Body of pancreas (tissue), 4 donors: ENCODE data around the gene ACE. TPM values are rescaled to one million over a fixed set of nuclear protein-coding genes. Genes with fewer than 3 reads are reported as not detected.

Experiments used
- ATAC-seq: fragments of 150-250 bp; one replicate; pipeline ENCODE4 v1.9.1; 2016
- DNase-seq, 4 donors: peaks; one replicate each; pipeline ENCODE4 v3.0.0-alpha.2; 2019
- H3K27ac ChIP-seq, 4 donors: fragments of 200-600 bp; sonication (generic); 1 replicate in 3 of 4; 2 replicates in 1 of 4; pipeline versions ENCODE4 v1.5.1 to v1.6.1; 2016 to 2019; ENCODE audit warnings: mild to moderate bottlenecking in 1 of 4, mixed read lengths in 1 of 4, moderate library complexity in 1 of 4
- H3K27me3 ChIP-seq, 2 donors: fragments of 200-600 bp; sonication (generic); one replicate each; pipeline ENCODE4 v1.6.0; 2016; ENCODE audit warnings: mild to moderate bottlenecking in 1 of 2
- H3K36me3 ChIP-seq, 2 donors: fragments of 200-600 bp; sonication (generic); replicated peaks in 1 of 2; 2 replicates each; pipeline ENCODE4 v1.5.1; 2016; ENCODE audit warnings: low read depth in 2 of 2; ENCODE audit not compliant: insufficient read depth in 1 of 2
- H3K4me1 ChIP-seq: fragments of 200-600 bp; sonication (generic); one replicate; pipeline ENCODE4 v1.6.0; 2016
- H3K4me3 ChIP-seq, 2 donors: fragments of 200-600 bp; sonication (generic); 1 replicate in 1 of 2; 2 replicates in 1 of 2; pipeline ENCODE4 v1.5.1; 2016 to 2019
- H3K9me3 ChIP-seq, 3 donors: fragments of 200-600 bp; sonication (generic); 1 replicate in 2 of 3; 2 replicates in 1 of 3; pipeline ENCODE4 v1.5.1; 2016
- POLR2A ChIP-seq, 3 donors: fragments of 450-650 bp; IDR thresholded peaks; one replicate each; pipeline ENCODE4 v1.6.1; 2016; ENCODE audit warnings: antibody characterized with exemption in 3 of 3, mild to moderate bottlenecking in 2 of 3
- WGBS, 2 donors: methylation state at CpG; one replicate each; pipeline ENCODE4 v1.1.5; 2017; 5-methylcytosine and 5-hydroxymethylcytosine counted together
- intact Hi-C: fragments of 100-400 bp; cut with DNase I; formaldehyde crosslinking; loops from one replicate; pipeline ENCODE4 v1.15.1; 2023
- total RNA-seq, 2 donors: library from RNA; depleted of rRNA; stranded (reverse); fragments of >200 nt; gene quantifications; one replicate each; pipeline ENCODE4 v1.1.0, GENCODE V29; 2016
- TF ChIP-seq, protein P1 (sequence below), 7 experiments: fragments of 450-650 bp in 4 of 7; fragments of 200-600 bp in 3 of 7; sonication (generic) in 3 of 7; IDR thresholded peaks; one replicate each; pipeline ENCODE4 v1.5.1; 2016 to 2019; ENCODE audit warnings: antibody characterized with exemption in 7 of 7

Gene ACE
- total RNA-seq, 2 donors from 2014 or later = 5.3 to 6.2 TPM

- Histone ChIP-seq H3K4me1 (peaks cover 81% of the 10 kb centered on the region), H3K4me3 (no peak overlapping the region), H3K9me3 (no peaks in the 10 kb centered on the region), H3K36me3 (no peaks in the 10 kb centered on the region), H3K27me3 (no peaks in the 10 kb centered on the region), H3K27ac (peak overlapping the region in 2 of 4 donors; percentile 48 to 51)
- WGBS, 2 donors = 51 to 72% methylated on average over 8 of the region's 8 CpGs
- no peak for DNase-seq
- no peak for ATAC-seq
- TF ChIP-seq POLR2A (IDR thresholded peaks at IDR 0.05) = no peak
- TF ChIP-seq, protein P1, sequence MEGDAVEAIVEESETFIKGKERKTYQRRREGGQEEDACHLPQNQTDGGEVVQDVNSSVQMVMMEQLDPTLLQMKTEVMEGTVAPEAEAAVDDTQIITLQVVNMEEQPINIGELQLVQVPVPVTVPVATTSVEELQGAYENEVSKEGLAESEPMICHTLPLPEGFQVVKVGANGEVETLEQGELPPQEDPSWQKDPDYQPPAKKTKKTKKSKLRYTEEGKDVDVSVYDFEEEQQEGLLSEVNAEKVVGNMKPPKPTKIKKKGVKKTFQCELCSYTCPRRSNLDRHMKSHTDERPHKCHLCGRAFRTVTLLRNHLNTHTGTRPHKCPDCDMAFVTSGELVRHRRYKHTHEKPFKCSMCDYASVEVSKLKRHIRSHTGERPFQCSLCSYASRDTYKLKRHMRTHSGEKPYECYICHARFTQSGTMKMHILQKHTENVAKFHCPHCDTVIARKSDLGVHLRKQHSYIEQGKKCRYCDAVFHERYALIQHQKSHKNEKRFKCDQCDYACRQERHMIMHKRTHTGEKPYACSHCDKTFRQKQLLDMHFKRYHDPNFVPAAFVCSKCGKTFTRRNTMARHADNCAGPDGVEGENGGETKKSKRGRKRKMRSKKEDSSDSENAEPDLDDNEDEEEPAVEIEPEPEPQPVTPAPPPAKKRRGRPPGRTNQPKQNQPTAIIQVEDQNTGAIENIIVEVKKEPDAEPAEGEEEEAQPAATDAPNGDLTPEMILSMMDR (IDR thresholded peaks at IDR 0.05) = no peak
- intact Hi-C loops = loop anchor here (5.0 to 10.0 kb wide), 2 partner anchors 38 to 105 kb away; partner anchors contain the start of gene ACE
Observed at GRCh38 chr17:63439687-63440086, 37.2 kb upstream of the ACE start.

DNA sequence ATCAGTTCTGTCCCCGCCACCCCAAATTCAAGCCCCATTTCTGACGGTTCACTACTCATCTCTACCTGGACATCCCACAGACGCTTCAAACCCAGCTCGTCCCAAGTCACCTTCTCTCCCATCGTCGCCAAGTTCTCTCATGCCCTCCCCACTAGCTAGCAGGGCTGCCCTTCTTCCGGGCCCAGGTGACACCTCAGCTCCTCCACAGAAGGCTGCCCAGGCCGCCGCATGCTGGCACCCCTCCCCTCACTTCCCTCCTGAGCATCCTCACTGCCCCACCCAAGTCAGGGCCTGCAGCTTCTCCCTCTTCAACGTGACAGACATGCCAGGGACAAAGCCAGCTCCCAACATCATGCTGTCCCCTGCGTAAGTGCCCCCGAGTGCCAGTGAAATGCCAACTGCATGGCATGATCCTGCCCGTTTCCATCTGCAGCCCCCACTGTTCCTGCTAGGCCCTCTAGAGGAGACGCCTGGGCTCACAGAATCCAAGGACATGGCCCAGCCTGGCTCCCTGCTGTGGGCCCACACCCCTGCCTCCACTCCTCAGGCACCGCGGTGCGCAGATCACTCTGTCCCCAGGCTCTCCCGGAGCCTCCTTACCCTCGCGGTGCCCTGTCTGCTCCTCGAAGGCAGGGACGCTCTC, 36.6 kb upstream of the ACE start:
- H3K4me3 ChIP-seq = no peak overlapping the region
- peak overlapping the region in 3 of 4 donors; percentile 0 to 51 (median 48) for H3K27ac ChIP-seq
- H3K36me3 ChIP-seq = no peaks in the 10 kb centered on the region
- H3K9me3 ChIP-seq = no peaks in the 10 kb centered on the region
- intact Hi-C loops = loop anchor here (10.0 kb wide), 1 partner anchor 105 kb away; no protein-coding TSS in a partner anchor
- peaks cover 80% of the 10 kb centered on the region for H3K4me1 ChIP-seq
- TF ChIP-seq POLR2A (IDR thresholded peaks at IDR 0.05) = no peak
- TF ChIP-seq, protein P1 (IDR thresholded peaks at IDR 0.05) = no peak
- DNase-seq (no peak), ATAC-seq (no peak)
- WGBS, 2 donors = 68 to 72% methylated on average over 18 to 22 of the region's 22 CpGs
- H3K27me3 ChIP-seq = no peaks in the 10 kb centered on the region

DNA sequence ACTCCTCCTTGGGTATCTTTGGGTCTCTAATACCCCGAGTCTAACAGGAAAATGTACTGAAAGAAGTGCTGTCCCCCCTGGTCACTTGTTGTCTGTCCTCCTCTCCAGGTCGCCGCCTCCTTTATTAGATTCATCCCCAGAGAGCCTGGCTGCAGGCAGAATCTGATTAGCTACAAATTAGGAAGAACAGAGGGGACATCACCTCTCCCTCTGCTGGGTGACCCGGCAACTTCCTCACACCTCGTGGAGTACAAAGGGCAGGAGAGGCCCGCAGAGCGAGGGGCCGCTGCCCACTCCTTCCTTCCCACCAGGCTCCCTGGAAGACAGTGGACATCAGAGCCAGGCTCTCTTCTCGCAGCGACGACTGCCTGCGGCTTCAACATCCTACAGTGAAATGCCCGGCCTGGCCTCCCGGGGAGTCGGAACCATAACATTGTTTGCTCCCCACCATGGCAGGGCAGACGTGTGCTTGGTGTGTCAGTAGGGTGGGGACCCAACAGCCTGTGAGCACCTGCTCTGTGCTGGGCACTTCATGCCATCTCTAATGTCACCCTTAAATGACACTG, 36.0 kb upstream of the ACE start:
- intact Hi-C loops = loop anchor here (10.0 kb wide), 1 partner anchor 104 kb away; no protein-coding TSS in a partner anchor
- no peaks in the 10 kb centered on the region for H3K27me3 ChIP-seq
- no peak for TF ChIP-seq POLR2A (IDR thresholded peaks at IDR 0.05)
- TF ChIP-seq, protein P1 (IDR thresholded peaks at IDR 0.05) = no peak
- H3K4me1 ChIP-seq = peaks cover 74% of the 10 kb centered on the region
- 74 to 87% methylated on average over 11 to 16 of the region's 16 CpGs for WGBS, 2 donors
- no peak overlapping the region for H3K4me3 ChIP-seq
- H3K9me3 ChIP-seq = no peaks in the 10 kb centered on the region
- H3K36me3 ChIP-seq = no peaks in the 10 kb centered on the region
- DNase-seq (no peak), ATAC-seq (no peak)
- H3K27ac ChIP-seq = peak overlapping the region in 3 of 4 donors; percentile 0 to 51 (median 11)

DNA sequence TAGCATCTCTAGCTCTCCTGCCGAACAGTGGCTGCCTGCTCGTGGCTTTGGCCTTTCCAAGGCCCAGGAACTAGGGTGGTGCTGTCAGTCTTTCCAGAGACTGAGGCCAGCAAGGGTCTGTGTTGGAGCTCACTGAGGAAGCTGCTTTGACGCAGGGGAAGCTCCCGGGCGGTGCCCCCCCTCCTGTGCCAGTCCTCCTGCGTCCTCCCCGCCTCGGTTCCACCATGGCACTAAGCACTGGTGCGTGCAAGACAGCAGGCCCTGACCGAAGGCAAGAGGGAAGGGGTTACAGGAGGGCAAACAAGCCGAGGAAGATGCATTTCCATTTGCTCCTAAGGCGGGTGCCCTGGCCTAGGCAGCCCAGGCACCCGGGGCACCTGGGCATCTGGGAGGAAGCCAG, 35.2 kb upstream of the ACE start:
- intact Hi-C loops = loop anchor here (10.0 kb wide), 1 partner anchor 103 kb away; no protein-coding TSS in a partner anchor
- ATAC-seq (no peak), DNase-seq (no peak)
- WGBS, 2 donors = 69 to 70% methylated on average over 10 to 13 of the region's 13 CpGs
- TF ChIP-seq, protein P1 (IDR thresholded peaks at IDR 0.05) = no peak
- no peak for TF ChIP-seq POLR2A (IDR thresholded peaks at IDR 0.05)
- Histone ChIP-seq H3K27ac (peak overlapping the region in 1 of 4 donors; percentile 11), H3K4me1 (peaks cover 71% of the 10 kb centered on the region), H3K4me3 (no peak overlapping the region), H3K27me3 (no peaks in the 10 kb centered on the region), H3K9me3 (no peaks in the 10 kb centered on the region), H3K36me3 (no peaks in the 10 kb centered on the region)
